HepG2 (cell line): ENCODE data around the gene ANKRD40CL. TPM values are rescaled to one million over a fixed set of nuclear protein-coding genes. Genes with fewer than 3 reads are reported as not detected.

ENCODE experiments used
- AHR ChIP-seq: IDR thresholded peaks from 2 replicates; pipeline ENCODE4 v1.6.1; 2018; ENCODE audit warnings: missing genetic modification reagents, missing compliant biosample characterization
- ATF7-NPFF ChIP-seq: sonication (generic); formaldehyde crosslinking; IDR thresholded peaks from 2 replicates; pipeline ENCODE4 v1.8.1; 2023; ENCODE audit warnings: mild to moderate bottlenecking, low read depth, missing genetic modification reagents, moderate library complexity
- HNRNPK ChIP-seq: fragments of 200-400 bp; formaldehyde crosslinking; IDR thresholded peaks from 2 replicates; pipeline ENCODE4 v1.6.1; 2018; ENCODE audit warnings: low read length, low read depth, moderate library complexity, mild to moderate bottlenecking; ENCODE audit not compliant: poor library complexity, severe bottlenecking
- IRF2 ChIP-seq: IDR thresholded peaks from 2 replicates; pipeline ENCODE4 v1.6.1; 2018; ENCODE audit warnings: missing genetic modification reagents, missing compliant biosample characterization
- MAZ ChIP-seq, 2 experiments: sonication (generic) in 1 of 2; formaldehyde crosslinking in 1 of 2; IDR thresholded peaks; 2 replicates each; pipeline versions ENCODE4 v1.5.0 to v1.6.1; 2012 to 2020; ENCODE audit warnings: low read depth in 2 of 2, mild to moderate bottlenecking in 2 of 2, borderline replicate concordance in 1 of 2, improper control_type of control experiment in 1 of 2, low read length in 1 of 2, missing genetic modification reagents in 1 of 2, moderate library complexity in 1 of 2
- MTA3 ChIP-seq: sonication (generic); formaldehyde crosslinking; IDR thresholded peaks from 2 replicates; pipeline ENCODE4 v1.4.0; 2020; ENCODE audit warnings: missing genetic modification reagents
- NR2F1 ChIP-seq, 2 experiments: fragments of 450-650 bp in 1 of 2; formaldehyde crosslinking in 1 of 2; IDR thresholded peaks; 2 replicates each; pipeline versions ENCODE4 v1.5.0 to v1.6.1; 2016 to 2020; ENCODE audit warnings: mild to moderate bottlenecking in 1 of 2, missing compliant biosample characterization in 1 of 2, missing genetic modification reagents in 1 of 2, moderate library complexity in 1 of 2
- NR2F6 ChIP-seq, 2 experiments: IDR thresholded peaks; 2 replicates each; pipeline ENCODE4 v1.6.1; 2016; ENCODE audit warnings: antibody characterized with exemption in 1 of 2, mild to moderate bottlenecking in 1 of 2
- RAD51 ChIP-seq: fragments of 450-650 bp; IDR thresholded peaks from 2 replicates; pipeline ENCODE4 v1.6.1; 2016; ENCODE audit warnings: borderline replicate concordance
- SP4 ChIP-seq: sonication (generic); formaldehyde crosslinking; IDR thresholded peaks from 2 replicates; pipeline ENCODE4 v1.8.1; 2023; ENCODE audit warnings: mild to moderate bottlenecking, missing genetic modification reagents
- ZIK1 ChIP-seq: sonication (generic); formaldehyde crosslinking; IDR thresholded peaks from 2 replicates; pipeline ENCODE4 v1.5.0; 2020; ENCODE audit warnings: mild to moderate bottlenecking, low read depth, missing genetic modification reagents, borderline replicate concordance
- ZNF234 ChIP-seq: sonication (generic); formaldehyde crosslinking; conservative IDR thresholded peaks from 2 replicates; pipeline ENCODE4 v1.5.1; 2020; ENCODE audit warnings: mild to moderate bottlenecking, missing genetic modification reagents
- ZNF674 ChIP-seq: sonication (generic); formaldehyde crosslinking; IDR thresholded peaks from 2 replicates; pipeline ENCODE4 v1.5.0; 2020; ENCODE audit warnings: low read depth, mild to moderate bottlenecking, missing genetic modification reagents
- ZNF839 ChIP-seq: sonication (generic); formaldehyde crosslinking; IDR thresholded peaks from 2 replicates; pipeline ENCODE4 v1.4.0; 2020; ENCODE audit warnings: missing genetic modification reagents, mild to moderate bottlenecking, borderline replicate concordance
- ZSCAN22 ChIP-seq: sonication (generic); formaldehyde crosslinking; IDR thresholded peaks from 2 replicates; pipeline ENCODE4 v1.4.0; 2020; ENCODE audit warnings: mild to moderate bottlenecking, missing genetic modification reagents
- polyA plus RNA-seq, 8 experiments: library from polyadenylated mRNA; depleted of rRNA in 3 of 8; stranded (reverse) in 7 of 8; unstranded in 1 of 8; fragments of >200 nt; fragmentation: Illumina TruSeq in 4 of 8; extraction: Trizol in 4 of 8; gene quantifications; 2 replicates each; pipeline versions ENCODE4 v1.2.1 to v1.2.3, GENCODE V29; 2011 to 2016; ENCODE audit warnings: low read depth in 4 of 8, missing spikeins in 1 of 8, mixed read lengths in 1 of 8; ENCODE audit not compliant: insufficient read depth in 1 of 8
- total RNA-seq, 5 experiments: library from RNA; depleted of rRNA; stranded (reverse); fragments of >200 nt; fragmentation: Illumina TruSeq; extraction: Trizol; gene quantifications; 2 replicates each; pipeline ENCODE4 v1.2.3, GENCODE V29; 2016; ENCODE audit warnings: low read depth in 1 of 5
- TF ChIP-seq, protein P1 (sequence below): sonication (generic); formaldehyde crosslinking; IDR thresholded peaks from 2 replicates; pipeline ENCODE4 v1.8.1; 2022; ENCODE audit warnings: mild to moderate bottlenecking, missing genetic modification reagents
- TF ChIP-seq, protein P2 (sequence below): sonication (generic); formaldehyde crosslinking; IDR thresholded peaks from 2 replicates; pipeline ENCODE4 v1.4.0; 2020; ENCODE audit warnings: missing genetic modification reagents; ENCODE audit errors: not compliant biosample characterization
- TF ChIP-seq, protein P3 (sequence below): IDR thresholded peaks from 2 replicates; pipeline ENCODE4 v1.6.1; 2016
- TF ChIP-seq, protein P4 (sequence below): sonication (generic); formaldehyde crosslinking; IDR thresholded peaks from 2 replicates; pipeline ENCODE4 v1.4.0; 2020; ENCODE audit warnings: missing genetic modification reagents
- TF ChIP-seq, protein P5 (sequence below): sonication (generic); formaldehyde crosslinking; IDR thresholded peaks from 2 replicates; pipeline ENCODE4 v1.4.0; 2020; ENCODE audit warnings: missing genetic modification reagents
- TF ChIP-seq, protein P6 (sequence below): IDR thresholded peaks from 2 replicates; pipeline ENCODE4 v1.6.1; 2016

The ANKRD40CL gene
- total and polyA plus RNA-seq, 2 of the 13 experiments (the other 11 are each of a cell fraction or from before 2014, with no cell fraction given) = 0.03 to 0.11 TPM

DNA sequence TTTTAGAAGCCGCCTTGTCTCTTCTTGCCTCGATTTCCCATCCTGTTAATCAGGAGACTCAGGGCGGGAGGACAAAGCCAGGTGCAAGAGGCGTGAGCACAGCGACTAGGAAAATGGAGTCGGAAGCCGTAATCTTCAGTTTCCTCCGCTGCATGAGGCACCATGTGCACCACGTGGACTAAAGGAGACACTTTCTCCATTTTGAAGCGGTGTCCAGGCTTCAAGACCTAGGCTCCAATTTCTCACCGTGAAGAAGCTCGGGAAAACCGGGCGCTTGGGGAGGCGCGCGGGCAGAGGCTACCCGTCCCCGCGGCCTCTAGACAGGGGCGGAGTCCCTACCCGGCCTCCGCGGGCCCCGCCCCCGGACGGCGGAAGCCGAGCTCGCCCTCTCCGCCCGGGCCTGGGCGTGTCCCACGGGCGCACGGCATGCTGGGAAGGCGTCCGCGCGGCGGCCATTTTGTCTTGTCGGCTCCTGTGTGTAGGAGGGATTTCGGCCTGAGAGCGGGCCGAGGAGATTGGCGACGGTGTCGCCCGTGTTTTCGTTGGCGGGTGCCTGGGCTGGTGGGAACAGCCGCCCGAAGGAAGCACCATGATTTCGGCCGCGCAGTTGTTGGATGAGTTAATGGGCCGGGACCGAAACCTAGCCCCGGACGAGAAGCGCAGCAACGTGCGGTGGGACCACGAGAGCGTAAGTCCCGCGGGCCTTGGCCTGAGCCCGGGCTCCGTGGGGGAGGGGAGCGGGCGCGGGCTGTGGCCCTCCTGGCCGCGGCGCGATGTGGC, 48.0 kb downstream of the ANKRD40CL start, which contains the start of gene LUC7L3 (continued):
- TF ChIP-seq RAD51 (no peak), ZNF839 (peak; percentile 97), IRF2 (peak; percentile 89), ATF7-NPFF (no peak; the same call in none of the 2 replicates), SP4 (peak; percentile 93), ZIK1 (CRISPR knock-in tag) (peak; percentile 96), NR2F1 (CRISPR knock-in tag; IDR thresholded peaks at IDR 0.05) (no peak), NR2F6 (IDR thresholded peaks at IDR 0.05) (no peak), NR2F6 (CRISPR knock-in tag; IDR thresholded peaks at IDR 0.05) (peak; percentile 7), ZSCAN22 (CRISPR knock-in tag) (no peak; the same call in 1 of the 2 replicates), ZNF234 (CRISPR knock-in tag) (peak; percentile 90), ZNF674 (CRISPR knock-in tag) (peak; percentile 94), AHR (CRISPR knock-in tag) (peak; percentile 83; the same call in 1 of the 2 replicates), HNRNPK (peak; percentile 77), MAZ (IDR thresholded peaks at IDR 0.05; ENCODE audit: borderline replicate concordance, low read depth, low read length) (peak; percentile 30; the same call in 1 of the 2 replicates), MAZ (CRISPR knock-in tag; IDR thresholded peaks at IDR 0.05; ENCODE audit: low read depth) (peak; percentile 95), MTA3 (CRISPR knock-in tag) (0 out of 2 replicates have a peak, but pooled peaks have one; percentile 73)
- TF ChIP-seq, protein P1, sequence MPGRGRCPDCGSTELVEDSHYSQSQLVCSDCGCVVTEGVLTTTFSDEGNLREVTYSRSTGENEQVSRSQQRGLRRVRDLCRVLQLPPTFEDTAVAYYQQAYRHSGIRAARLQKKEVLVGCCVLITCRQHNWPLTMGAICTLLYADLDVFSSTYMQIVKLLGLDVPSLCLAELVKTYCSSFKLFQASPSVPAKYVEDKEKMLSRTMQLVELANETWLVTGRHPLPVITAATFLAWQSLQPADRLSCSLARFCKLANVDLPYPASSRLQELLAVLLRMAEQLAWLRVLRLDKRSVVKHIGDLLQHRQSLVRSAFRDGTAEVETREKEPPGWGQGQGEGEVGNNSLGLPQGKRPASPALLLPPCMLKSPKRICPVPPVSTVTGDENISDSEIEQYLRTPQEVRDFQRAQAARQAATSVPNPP (CRISPR knock-in tag) = peak; percentile 48; the same call in 1 of the 2 replicates
- TF ChIP-seq, protein P2, sequence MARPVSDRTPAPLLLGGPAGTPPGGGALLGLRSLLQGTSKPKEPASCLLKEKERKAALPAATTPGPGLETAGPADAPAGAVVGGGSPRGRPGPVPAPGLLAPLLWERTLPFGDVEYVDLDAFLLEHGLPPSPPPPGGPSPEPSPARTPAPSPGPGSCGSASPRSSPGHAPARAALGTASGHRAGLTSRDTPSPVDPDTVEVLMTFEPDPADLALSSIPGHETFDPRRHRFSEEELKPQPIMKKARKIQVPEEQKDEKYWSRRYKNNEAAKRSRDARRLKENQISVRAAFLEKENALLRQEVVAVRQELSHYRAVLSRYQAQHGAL (CRISPR knock-in tag) = no peak
- TF ChIP-seq, protein P3, sequence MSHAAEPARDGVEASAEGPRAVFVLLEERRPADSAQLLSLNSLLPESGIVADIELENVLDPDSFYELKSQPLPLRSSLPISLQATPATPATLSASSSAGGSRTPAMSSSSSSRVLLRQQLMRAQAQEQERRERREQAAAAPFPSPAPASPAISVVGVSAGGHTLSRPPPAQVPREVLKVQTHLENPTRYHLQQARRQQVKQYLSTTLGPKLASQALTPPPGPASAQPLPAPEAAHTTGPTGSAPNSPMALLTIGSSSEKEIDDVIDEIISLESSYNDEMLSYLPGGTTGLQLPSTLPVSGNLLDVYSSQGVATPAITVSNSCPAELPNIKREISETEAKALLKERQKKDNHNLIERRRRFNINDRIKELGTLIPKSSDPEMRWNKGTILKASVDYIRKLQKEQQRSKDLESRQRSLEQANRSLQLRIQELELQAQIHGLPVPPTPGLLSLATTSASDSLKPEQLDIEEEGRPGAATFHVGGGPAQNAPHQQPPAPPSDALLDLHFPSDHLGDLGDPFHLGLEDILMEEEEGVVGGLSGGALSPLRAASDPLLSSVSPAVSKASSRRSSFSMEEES = no peak; the same call in none of the 2 replicates
- TF ChIP-seq, protein P4, sequence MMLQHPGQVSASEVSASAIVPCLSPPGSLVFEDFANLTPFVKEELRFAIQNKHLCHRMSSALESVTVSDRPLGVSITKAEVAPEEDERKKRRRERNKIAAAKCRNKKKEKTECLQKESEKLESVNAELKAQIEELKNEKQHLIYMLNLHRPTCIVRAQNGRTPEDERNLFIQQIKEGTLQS (CRISPR knock-in tag) = no peak; the same call in none of the 2 replicates
- TF ChIP-seq, protein P5, sequence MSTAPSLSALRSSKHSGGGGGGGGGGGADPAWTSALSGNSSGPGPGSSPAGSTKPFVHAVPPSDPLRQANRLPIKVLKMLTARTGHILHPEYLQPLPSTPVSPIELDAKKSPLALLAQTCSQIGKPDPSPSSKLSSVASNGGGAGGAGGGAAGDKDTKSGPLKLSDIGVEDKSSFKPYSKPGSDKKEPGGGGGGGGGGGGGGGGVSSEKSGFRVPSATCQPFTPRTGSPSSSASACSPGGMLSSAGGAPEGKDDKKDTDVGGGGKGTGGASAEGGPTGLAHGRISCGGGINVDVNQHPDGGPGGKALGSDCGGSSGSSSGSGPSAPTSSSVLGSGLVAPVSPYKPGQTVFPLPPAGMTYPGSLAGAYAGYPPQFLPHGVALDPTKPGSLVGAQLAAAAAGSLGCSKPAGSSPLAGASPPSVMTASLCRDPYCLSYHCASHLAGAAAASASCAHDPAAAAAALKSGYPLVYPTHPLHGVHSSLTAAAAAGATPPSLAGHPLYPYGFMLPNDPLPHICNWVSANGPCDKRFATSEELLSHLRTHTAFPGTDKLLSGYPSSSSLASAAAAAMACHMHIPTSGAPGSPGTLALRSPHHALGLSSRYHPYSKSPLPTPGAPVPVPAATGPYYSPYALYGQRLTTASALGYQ (CRISPR knock-in tag) = no peak; the same call in 1 of the 2 replicates
- TF ChIP-seq, protein P6, sequence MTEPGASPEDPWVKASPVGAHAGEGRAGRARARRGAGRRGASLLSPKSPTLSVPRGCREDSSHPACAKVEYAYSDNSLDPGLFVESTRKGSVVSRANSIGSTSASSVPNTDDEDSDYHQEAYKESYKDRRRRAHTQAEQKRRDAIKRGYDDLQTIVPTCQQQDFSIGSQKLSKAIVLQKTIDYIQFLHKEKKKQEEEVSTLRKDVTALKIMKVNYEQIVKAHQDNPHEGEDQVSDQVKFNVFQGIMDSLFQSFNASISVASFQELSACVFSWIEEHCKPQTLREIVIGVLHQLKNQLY (CRISPR knock-in tag) = peak; percentile 16; the same call in 1 of the 2 replicates
